ENCODE results near the gene SWAP70. TPM values are rescaled to one million over a fixed set of nuclear protein-coding genes. Genes with fewer than 3 reads are reported as not detected.

Gene SWAP70
- total and polyA plus RNA-seq, 2 of the 8 experiments (the other 6 are each of a cell fraction or from before 2014, with no cell fraction given), result 14.8 to 37.5 TPM

- CTCF ChIA-PET (ENCODE audit: partially characterized antibody), result interaction anchor here (1.0 to 2.4 kb wide), 2 partner anchors 12 to 38 kb away, joined by 3 to 12 read pairs; partner anchors contain the start of gene SWAP70
Measured at GRCh38 chr11:9625728-9626127, 38.1 kb upstream of the SWAP70 start.

More at GRCh38 chr11:9625728-9626127, 38.1 kb upstream of the SWAP70 start:
- no peaks in the 10 kb centered on the region for H3K36me3 ChIP-seq (ENCODE audit: control insufficient read depth in 2 of 4, insufficient read depth in 4 of 4, low read length in 3 of 4)
- peak overlapping the region in 1 of 2 experiments; percentile 64; a peak in 1 of 4 replicates for H3K4me2 ChIP-seq (ENCODE audit: insufficient read depth in 1 of 2, low read depth in 2 of 2, low read length in 2 of 2)
- no peaks in the 10 kb centered on the region; the same call in 1 of the 2 replicates for H3K23me2 ChIP-seq (ENCODE audit: low read depth, low read length)
- no peak overlapping the region for H4K8ac ChIP-seq (ENCODE audit: extremely low read depth, insufficient read depth, low read length)
- no peaks in the 10 kb centered on the region for H3K79me1 ChIP-seq (ENCODE audit: low read depth, low read length)
- H2AK5ac ChIP-seq (ENCODE audit: low read depth, low read length), result no peak overlapping the region
- 0 out of 2 replicates have a peak overlapping the region, but pooled peaks have one; percentile 27 for H2BK12ac ChIP-seq (ENCODE audit: low read depth, low read length)
- H3K27ac ChIP-seq (ENCODE audit: low read depth, low read length), result no peak overlapping the region
- H2BK120ac ChIP-seq (replicated peaks; ENCODE audit: low read depth, low read length), result peak overlapping the region; percentile 74
- DNase-seq (ENCODE audit: low read depth in 1 of 2, low spot score in 2 of 2) (no peak), FAIRE-seq (no peak)
- no peak overlapping the region for H3K18ac ChIP-seq (ENCODE audit: extremely low read depth, low read length)
- peaks cover 4 to 26% (median 18%) of the 10 kb centered on the region in 4 experiments for H3K4me1 ChIP-seq (replicated peaks in 1 of 4; ENCODE audit: control insufficient read depth in 3 of 4, insufficient read depth in 4 of 4, low read length in 3 of 4)
- no peak overlapping the region for H3K56ac ChIP-seq (replicated peaks; ENCODE audit: insufficient read length, low read depth, low read length)
- H4K5ac ChIP-seq (ENCODE audit: insufficient read length, low read depth, low read length), result no peak overlapping the region
- no peak overlapping the region for H3K23ac ChIP-seq (ENCODE audit: insufficient read length)
- no peaks in the 10 kb centered on the region for H3K79me2 ChIP-seq (ENCODE audit: control insufficient read depth in 1 of 2, insufficient read depth in 2 of 2, low read length in 2 of 2)
- no peak overlapping the region for H3K4me3 ChIP-seq (ENCODE audit: extremely low read depth in 1 of 4, insufficient read depth in 2 of 4, low read depth in 3 of 4, low read length in 4 of 4)
- H2AFZ ChIP-seq (ENCODE audit: low read length), result peak overlapping the region; percentile 46; the same call in 1 of the 2 replicates
- no peaks in the 10 kb centered on the region for H4K20me1 ChIP-seq (replicated peaks in 1 of 2; ENCODE audit: control insufficient read depth in 1 of 2, insufficient read depth in 2 of 2, low read length in 2 of 2)
- H4K91ac ChIP-seq (replicated peaks; ENCODE audit: insufficient read length, low read length), result peak overlapping the region; percentile 5
- H2BK20ac ChIP-seq (ENCODE audit: low read length), result peak overlapping the region; percentile 28
- H3K14ac ChIP-seq (ENCODE audit: insufficient read length), result no peak overlapping the region
- peak overlapping the region; percentile 0 for H3K4ac ChIP-seq (replicated peaks; ENCODE audit: insufficient read length, low read depth, low read length)
- peak overlapping the region; percentile 84 for H2BK5ac ChIP-seq (ENCODE audit: low read depth, low read length)
- POLR2A ChIA-PET (ENCODE audit: partially characterized antibody), result interaction anchor here (1.0 to 1.6 kb wide), 6 partner anchors 8 to 679 kb away, joined by 3 to 7 read pairs (median 4); partner anchors contain the start of gene ADM
- WGBS, 2 experiments (ENCODE audit: extremely low coverage in 1 of 2, insufficient coverage in 1 of 2, insufficient read length in 1 of 2, insufficient replicate concordance in 2 of 2, low coverage in 1 of 2, low lambda C conversion rate in 2 of 2, missing lambda C conversion rate in 1 of 2), result 58% methylated on average over 3 of the region's 3 CpGs; no CpG with 5 or more reads in 1 of the 2 experiments
- TF ChIP-seq TCF12 (IDR thresholded peaks at IDR 0.05; ENCODE audit: low read depth, low read length) (no peak), SIX5 (IDR thresholded peaks at IDR 0.05; ENCODE audit: low read depth, low read length) (no peak), BRCA1 (IDR thresholded peaks at IDR 0.05; ENCODE audit: low read depth, low read length) (no peak), SP1 (IDR thresholded peaks at IDR 0.05; ENCODE audit: low read depth, low read length) (no peak), USF2 (IDR thresholded peaks at IDR 0.05; ENCODE audit: low read length) (no peak), KDM4A (IDR thresholded peaks at IDR 0.05; ENCODE audit: low read depth, low read length, severe bottlenecking) (no peak), EZH2 (IDR thresholded peaks at IDR 0.05; ENCODE audit: low read depth, low read length, severe bottlenecking) (no peak), CTBP2 (IDR thresholded peaks at IDR 0.05; ENCODE audit: borderline replicate concordance, insufficient read depth, insufficient read length, low read length) (no peak), POLR2A (IDR thresholded peaks at IDR 0.05; ENCODE audit: control extremely low read depth in 1 of 2, low read depth in 2 of 2, low read length in 2 of 2) (no peak), GABPA (IDR thresholded peaks at IDR 0.05; ENCODE audit: borderline replicate concordance, insufficient read depth, low read length) (no peak), MAX (IDR thresholded peaks at IDR 0.05) (no peak), HDAC6 (IDR thresholded peaks at IDR 0.05; ENCODE audit: low read depth, low read length) (no peak)
- H2BK15ac ChIP-seq (ENCODE audit: low read length), result peak overlapping the region; percentile 47; the same call in 1 of the 2 replicates
- no peak overlapping the region; a peak in 1 of 7 replicates for H3K9ac ChIP-seq (replicated peaks in 1 of 4; ENCODE audit: extremely low read depth in 1 of 4, low read depth in 3 of 4, low read length in 3 of 4)
- no peaks in the 10 kb centered on the region; a peak in 1 of 4 replicates for H3K9me3 ChIP-seq (ENCODE audit: insufficient read depth in 2 of 2, low read depth in 1 of 2, low read length in 1 of 2)
- H3K27me3 ChIP-seq (replicated peaks in 1 of 4; ENCODE audit: control insufficient read depth in 3 of 4, extremely low read depth in 1 of 4, insufficient read depth in 3 of 4, low read length in 3 of 4), result no peaks in the 10 kb centered on the region
